ENCODE results near the gene RAB33A.

- TF ChIP-seq, protein P1, sequence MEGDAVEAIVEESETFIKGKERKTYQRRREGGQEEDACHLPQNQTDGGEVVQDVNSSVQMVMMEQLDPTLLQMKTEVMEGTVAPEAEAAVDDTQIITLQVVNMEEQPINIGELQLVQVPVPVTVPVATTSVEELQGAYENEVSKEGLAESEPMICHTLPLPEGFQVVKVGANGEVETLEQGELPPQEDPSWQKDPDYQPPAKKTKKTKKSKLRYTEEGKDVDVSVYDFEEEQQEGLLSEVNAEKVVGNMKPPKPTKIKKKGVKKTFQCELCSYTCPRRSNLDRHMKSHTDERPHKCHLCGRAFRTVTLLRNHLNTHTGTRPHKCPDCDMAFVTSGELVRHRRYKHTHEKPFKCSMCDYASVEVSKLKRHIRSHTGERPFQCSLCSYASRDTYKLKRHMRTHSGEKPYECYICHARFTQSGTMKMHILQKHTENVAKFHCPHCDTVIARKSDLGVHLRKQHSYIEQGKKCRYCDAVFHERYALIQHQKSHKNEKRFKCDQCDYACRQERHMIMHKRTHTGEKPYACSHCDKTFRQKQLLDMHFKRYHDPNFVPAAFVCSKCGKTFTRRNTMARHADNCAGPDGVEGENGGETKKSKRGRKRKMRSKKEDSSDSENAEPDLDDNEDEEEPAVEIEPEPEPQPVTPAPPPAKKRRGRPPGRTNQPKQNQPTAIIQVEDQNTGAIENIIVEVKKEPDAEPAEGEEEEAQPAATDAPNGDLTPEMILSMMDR (IDR thresholded peaks at IDR 0.05) = no peak
- no peak for TF ChIP-seq POLR2A (IDR thresholded peaks at IDR 0.05)
These were observed 44.6 kb downstream of the RAB33A start for GRCh38 chrX:130216320-130216719.
